WTC11 (cell line): ENCODE data around the gene KAT7. TPM values are rescaled to one million over a fixed set of nuclear protein-coding genes. Genes with fewer than 3 reads are reported as not detected.

ENCODE experiments used
- ATAC-seq: fragments of 200-7000 bp; cut with Tn5 transposase; 2 replicates; pipeline ENCODE4 v1.10.0; 2021; ENCODE audit warnings: mild to moderate bottlenecking, moderate library complexity
- CTCF ChIA-PET: fragments of 300-600 bp; sonication (Branson Sonifier 250); formaldehyde crosslinking; loops from one replicate; lab custom pipeline; 2021; ENCODE audit warnings: antibody characterized with exemption; lab: Charles Lee
- POLR2A ChIA-PET: fragments of 350-600 bp; sonication (Branson Sonifier 250); formaldehyde crosslinking; loops from one replicate; lab custom pipeline; 2021; ENCODE audit warnings: antibody characterized with exemption; lab: Charles Lee
- DNase-seq: peaks from one replicate; pipeline ENCODE4 v3.0.0; 2021; ENCODE audit warnings: low spot score
- H3K27ac Mint-ChIP-seq: 2 replicates; pipeline ENCODE4 v1.8.0; 2021; ENCODE audit warnings: mixed read lengths
- H3K27me3 Mint-ChIP-seq: 2 replicates; pipeline ENCODE4 v1.8.0; 2021; ENCODE audit warnings: low read depth, mild to moderate bottlenecking, moderate library complexity, mixed read lengths
- H3K36me3 Mint-ChIP-seq: 2 replicates; pipeline ENCODE4 v1.8.0; 2021; ENCODE audit warnings: mixed read lengths
- H3K4me1 Mint-ChIP-seq: 2 replicates; pipeline ENCODE4 v1.8.0; 2022; ENCODE audit warnings: mixed read lengths
- H3K4me3 Mint-ChIP-seq: 2 replicates; pipeline ENCODE4 v1.8.0; 2021; ENCODE audit warnings: mild to moderate bottlenecking, moderate library complexity, mixed read lengths
- H3K9me3 Mint-ChIP-seq: 2 replicates; pipeline ENCODE4 v1.8.0; 2021; ENCODE audit warnings: mixed read lengths
- ATF6 ChIP-seq: sonication (generic); formaldehyde crosslinking; IDR thresholded peaks from 2 replicates; pipeline ENCODE4 v1.8.1; 2023; ENCODE audit warnings: mild to moderate bottlenecking, missing genetic modification reagents
- E2F1 ChIP-seq: sonication (generic); formaldehyde crosslinking; IDR thresholded peaks from 2 replicates; pipeline ENCODE4 v1.8.0; 2022; ENCODE audit warnings: mild to moderate bottlenecking, missing genetic modification reagents
- ELF4 ChIP-seq: sonication (generic); formaldehyde crosslinking; IDR thresholded peaks from 2 replicates; pipeline ENCODE4 v1.8.1; 2022; ENCODE audit warnings: low read depth, mild to moderate bottlenecking, moderate library complexity, missing genetic modification reagents
- ESRRA ChIP-seq: sonication (generic); formaldehyde crosslinking; IDR thresholded peaks from 2 replicates; pipeline ENCODE4 v1.8.1; 2022; ENCODE audit warnings: mild to moderate bottlenecking, missing genetic modification reagents, borderline replicate concordance
- GRHL2 ChIP-seq: fragments of 250-450 bp; sonication (Bioruptor Pico); IDR thresholded peaks from 2 replicates; pipeline ENCODE4 v1.8.0; 2022; ENCODE audit warnings: mild to moderate bottlenecking, moderate library complexity; ENCODE audit not compliant: insufficient replicate concordance, severe bottlenecking
- NFATC4 ChIP-seq: fragments of 250-450 bp; sonication (Bioruptor Pico); IDR thresholded peaks from 2 replicates; pipeline ENCODE4 v1.9.0; 2021; ENCODE audit warnings: mild to moderate bottlenecking
- NFE2L1 ChIP-seq: sonication (generic); formaldehyde crosslinking; IDR thresholded peaks from 2 replicates; pipeline ENCODE4 v1.8.1; 2023; ENCODE audit warnings: missing genetic modification reagents
- RORB ChIP-seq: fragments of 250-450 bp; sonication (Bioruptor Pico); IDR thresholded peaks from 2 replicates; pipeline ENCODE4 v1.9.0; 2021; ENCODE audit warnings: mild to moderate bottlenecking
- ZNF425 ChIP-seq: fragments of 250-450 bp; sonication (Bioruptor Pico); conservative IDR thresholded peaks from 2 replicates; pipeline ENCODE4 v1.9.0; 2021; ENCODE audit warnings: mild to moderate bottlenecking
- ZNF512 ChIP-seq: sonication (generic); formaldehyde crosslinking; IDR thresholded peaks from 2 replicates; pipeline ENCODE4 v1.8.1; 2022; ENCODE audit warnings: missing genetic modification reagents, borderline replicate concordance
- total RNA-seq: library from RNA; stranded (reverse); gene quantifications from 3 replicates; pipeline ENCODE4 v1.2.3, GENCODE V29; 2021

KAT7 gene
- total RNA-seq, 1 experiment from 2014 or later = 199 TPM

- no peaks in the 10 kb centered on the region for H3K9me3 Mint-ChIP-seq
- ATAC-seq (no peak), DNase-seq (no peak)
- TF ChIP-seq RORB (CRISPR knock-in tag) (no peak), E2F1 (CRISPR knock-in tag) (no peak), ZNF425 (CRISPR knock-in tag) (no peak), NFATC4 (CRISPR knock-in tag) (no peak)
- CTCF ChIA-PET = interaction anchor here (0.6 to 2.4 kb wide), 9 partner anchors 12 to 299 kb away, joined by 3 to 18 read pairs (median 3); no protein-coding TSS in a partner anchor
- no peaks in the 10 kb centered on the region for H3K36me3 Mint-ChIP-seq
- peaks cover 2% of the 10 kb centered on the region; the same call in 1 of the 2 replicates for H3K27me3 Mint-ChIP-seq
- no peak overlapping the region for H3K4me3 Mint-ChIP-seq
- POLR2A ChIA-PET = no interaction called here
- H3K4me1 Mint-ChIP-seq = peaks cover 45% of the 10 kb centered on the region
- peak overlapping the region; percentile 68; the same call in 1 of the 2 replicates for H3K27ac Mint-ChIP-seq
These were observed 85.4 kb downstream of the KAT7 start for GRCh38 chr17:49873926-49874325.

GRCh38 chr17:49874911-49875310 lies 86.4 kb downstream of the KAT7 start:
- no peaks in the 10 kb centered on the region for H3K36me3 Mint-ChIP-seq
- H3K4me3 Mint-ChIP-seq = no peak overlapping the region
- no peaks in the 10 kb centered on the region for H3K9me3 Mint-ChIP-seq
- ChIA-PET POLR2A (interaction anchor here (0.6 to 1.1 kb wide), 2 partner anchors 15 to 512 kb away, joined by 3 read pairs; no protein-coding TSS in a partner anchor), CTCF (interaction anchor here (1.7 to 7.0 kb wide), 5 partner anchors 9 to 122 kb away, joined by 5 to 105 read pairs (median 17); partner anchors contain the start of gene DLX3)
- H3K4me1 Mint-ChIP-seq = peaks cover 53% of the 10 kb centered on the region
- no peak for ATAC-seq
- no peak for DNase-seq
- no peak for TF ChIP-seq ZNF512
- no peak for TF ChIP-seq NFE2L1 (CRISPR knock-in tag)
- TF ChIP-seq ELF4 (CRISPR knock-in tag) = no peak
- H3K27me3 Mint-ChIP-seq = peaks cover 11% of the 10 kb centered on the region
- H3K27ac Mint-ChIP-seq = no peak overlapping the region

- Mint-ChIP-seq H3K4me3 (peak overlapping the region; percentile 35), H3K4me1 (peaks cover 50% of the 10 kb centered on the region), H3K36me3 (no peaks in the 10 kb centered on the region), H3K27me3 (peaks cover 16% of the 10 kb centered on the region), H3K27ac (peak overlapping the region; percentile 36; the same call in 1 of the 2 replicates), H3K9me3 (no peaks in the 10 kb centered on the region)
- peak; percentile 58 for DNase-seq
- ChIA-PET POLR2A (interaction anchor here (0.6 to 1.3 kb wide), 5 partner anchors 10 to 513 kb away, joined by 3 read pairs; no protein-coding TSS in a partner anchor), CTCF (interaction anchor here (0.9 to 7.0 kb wide), 12 partner anchors 9 to 328 kb away, joined by 3 to 105 read pairs (median 8); partner anchors contain the start of gene DLX3)
- no peak for TF ChIP-seq ATF6 (CRISPR knock-in tag)
- TF ChIP-seq ESRRA (CRISPR knock-in tag) = no peak
- no peak for TF ChIP-seq GRHL2 (CRISPR knock-in tag)
- no peak for TF ChIP-seq NFE2L1 (CRISPR knock-in tag)
- ATAC-seq = peak; percentile 33
These were observed 87.2 kb downstream of the KAT7 start for GRCh38 chr17:49875685-49876084.
